Activated CD4-positive, alpha-beta T cell treated with anti-CD3 and anti-CD28 coated beads, Interleukin-10, Interleukin-2, amounts not matched to agents 100 ng/mL and 50 ng/mL, durations not matched to agents 16 hours and 8 hours (primary cell): ENCODE measurements around the gene SPTB.
A peak's percentile ranks its signal among the peaks of the same experiment; 100 is the strongest.
"Not testable (repeated sequence)": the region's sequence is repeated elsewhere in the genome, so short reads cannot be mapped to it uniquely, and the experiment has no call there.

Experiments
- DNase-seq: peaks from one replicate; pipeline ENCODE4 v3.0.0-alpha.2; 2020

The SPTB gene

GRCh38 chr14:64815257-64815656, 64.5 kb downstream of the SPTB start:
- DNase-seq: no peak

- DNase-seq: peak; percentile 8
Measured at GRCh38 chr14:64812412-64812811, 67.3 kb downstream of the SPTB start.

GRCh38 chr14:64811676-64812075, 68.0 kb downstream of the SPTB start:
- DNase-seq: no peak

- no peak for DNase-seq
Measured at GRCh38 chr14:64808449-64808848, 71.3 kb downstream of the SPTB start.

GRCh38 chr14:64807551-64807950, 72.2 kb downstream of the SPTB start:
- DNase-seq: no peak

- DNase-seq: no peak
Measured at GRCh38 chr14:64806862-64807495, 72.7 kb downstream of the SPTB start.

- no peak for DNase-seq
Measured at GRCh38 chr14:64806202-64806861, 73.4 kb downstream of the SPTB start.

- not testable (repeated sequence) for DNase-seq
Measured at GRCh38 chr14:64805646-64806045, 74.1 kb downstream of the SPTB start.

GRCh38 chr14:64804754-64805260, 74.9 kb downstream of the SPTB start:
- no peak for DNase-seq

- no peak for DNase-seq
Measured at GRCh38 chr14:64801800-64802199, 77.9 kb downstream of the SPTB start.

GRCh38 chr14:64801046-64801445, 78.7 kb downstream of the SPTB start:
- no peak for DNase-seq

- no peak for DNase-seq
Measured at GRCh38 chr14:64800000-64800399, 79.7 kb downstream of the SPTB start.

GRCh38 chr14:64799555-64799954, 80.2 kb downstream of the SPTB start:
- no peak for DNase-seq

GRCh38 chr14:64796369-64796768, 83.3 kb downstream of the SPTB start:
- no peak for DNase-seq

- DNase-seq: no peak
Measured at GRCh38 chr14:64795921-64796320, 83.8 kb downstream of the SPTB start.

GRCh38 chr14:64795211-64795610, 84.5 kb downstream of the SPTB start:
- DNase-seq: no peak

GRCh38 chr14:64792871-64793560, 86.7 kb downstream of the SPTB start:
- no peak for DNase-seq

GRCh38 chr14:64792231-64792630, 87.5 kb downstream of the SPTB start:
- no peak for DNase-seq

- no peak for DNase-seq
Measured at GRCh38 chr14:64790478-64790877, 89.2 kb downstream of the SPTB start.

- no peak for DNase-seq
Measured at GRCh38 chr14:64789696-64790095, 90.0 kb downstream of the SPTB start.

- no peak for DNase-seq
Measured at GRCh38 chr14:64788706-64789105, 91.0 kb downstream of the SPTB start.

- DNase-seq: no peak
Measured at GRCh38 chr14:64787619-64788018, 92.1 kb downstream of the SPTB start.

- DNase-seq: no peak
Measured at GRCh38 chr14:64786296-64787149, 93.2 kb downstream of the SPTB start.
